ENCODE results near the gene ANOS1. TPM values are rescaled to one million over a fixed set of nuclear protein-coding genes. Genes with fewer than 3 reads are reported as not detected.
"Not testable (repeated sequence)": the region's sequence is repeated elsewhere in the genome, so short reads cannot be mapped to it uniquely, and the experiment has no call there.

Gene ANOS1
- total RNA-seq, 1 experiment from 2014 or later: not detected

DNA sequence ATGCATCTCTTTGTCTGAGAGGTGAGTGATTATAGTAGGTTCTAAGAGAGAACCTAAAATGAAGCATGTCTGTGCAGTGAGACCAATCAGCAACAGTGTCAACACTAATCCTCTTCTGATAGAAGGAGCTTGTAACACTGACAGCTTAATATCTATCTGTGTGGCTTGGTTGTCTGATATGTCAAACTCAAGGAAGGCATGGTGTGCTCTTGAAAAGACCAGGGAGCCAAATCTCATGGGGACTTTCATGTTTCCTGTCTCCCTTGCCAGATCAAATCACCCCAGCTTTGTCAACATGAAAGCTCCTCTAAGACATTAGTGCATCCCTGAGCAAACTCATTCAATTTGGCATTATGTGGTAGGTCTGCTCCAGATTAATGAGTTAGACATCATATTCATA, 95.4 kb downstream of the ANOS1 start:
- no peak for DNase-seq (ENCODE audit: extremely low read depth, low read depth)

DNA sequence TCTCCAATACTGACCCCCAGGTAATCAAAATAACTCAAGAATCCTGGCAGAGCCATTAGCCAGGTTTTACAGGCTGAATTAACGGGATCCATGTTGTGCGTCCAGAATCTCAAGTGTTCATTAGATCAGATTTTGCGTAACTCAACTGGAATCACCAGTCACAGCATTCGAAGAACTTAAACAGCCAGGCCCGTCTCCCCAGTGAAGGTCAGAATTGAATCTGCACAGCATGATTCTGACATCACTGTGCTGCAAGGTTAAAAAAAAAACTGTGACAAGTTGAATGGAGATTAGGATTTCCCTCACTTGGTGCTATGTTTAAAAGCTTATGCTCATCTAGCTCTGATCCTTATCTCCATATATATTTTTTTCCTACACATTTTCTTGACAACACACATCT, 96.1 kb downstream of the ANOS1 start:
- DNase-seq (ENCODE audit: extremely low read depth, low read depth): no peak

DNA sequence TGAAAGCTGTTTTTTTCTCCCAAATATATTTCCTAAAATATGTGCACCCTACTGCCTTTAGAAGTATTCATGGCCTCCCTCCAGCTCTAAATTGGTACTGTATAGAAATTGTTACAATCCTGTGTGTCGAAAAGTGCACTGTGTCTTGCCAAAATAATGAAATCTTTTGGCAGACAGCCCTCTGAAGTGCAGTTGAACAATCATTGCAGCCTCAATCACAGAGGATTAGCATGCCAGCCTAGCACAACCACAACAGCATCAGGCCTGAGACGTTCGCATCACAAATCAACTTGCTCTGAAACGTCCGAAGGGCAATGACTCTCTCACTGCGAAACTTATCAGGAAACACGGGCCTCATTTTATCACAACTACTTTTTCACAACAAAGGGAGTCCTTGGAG, 99.0 kb downstream of the ANOS1 start:
- DNase-seq (ENCODE audit: extremely low read depth, low read depth): no peak

DNA sequence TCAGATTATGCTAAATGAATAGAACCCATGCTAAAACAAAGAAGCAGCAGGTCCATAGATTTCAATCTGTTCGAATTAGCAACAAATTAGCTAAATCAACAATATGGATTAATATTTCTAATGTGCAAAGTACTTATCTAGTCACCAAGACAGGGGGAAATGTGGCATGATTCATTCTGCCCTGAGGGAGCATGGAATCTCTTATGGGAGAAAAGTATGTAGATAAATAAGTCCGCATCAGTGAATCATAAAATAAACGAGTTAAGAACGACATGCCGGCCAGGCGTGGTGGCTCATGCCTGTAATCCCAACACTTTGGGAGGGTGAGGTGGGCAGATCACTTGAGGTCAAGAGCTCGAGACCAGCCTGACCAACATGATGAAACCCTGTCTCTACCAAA, 102.1 kb downstream of the ANOS1 start:
- DNase-seq (ENCODE audit: extremely low read depth, low read depth): no peak

DNA sequence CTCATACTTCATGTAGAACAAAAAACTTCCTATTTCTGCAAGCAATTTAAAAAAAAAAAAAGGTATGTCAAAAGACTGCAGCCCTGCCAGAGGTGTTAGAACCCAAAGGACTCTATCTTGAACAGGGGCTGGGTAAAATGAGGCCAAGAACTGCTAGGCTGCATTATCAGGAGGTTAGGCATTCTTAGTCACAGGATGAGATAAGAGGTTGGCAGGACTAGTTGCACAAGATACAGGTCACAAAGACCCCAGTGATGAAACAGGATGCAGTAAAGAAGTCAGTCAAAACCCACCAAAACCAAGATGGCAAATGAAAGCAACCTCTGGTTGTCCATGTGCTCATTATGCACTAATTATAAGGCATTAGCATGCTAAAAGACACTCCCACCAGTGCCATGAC, 104.1 kb downstream of the ANOS1 start:
- no peak for DNase-seq (ENCODE audit: extremely low read depth, low read depth)

DNA sequence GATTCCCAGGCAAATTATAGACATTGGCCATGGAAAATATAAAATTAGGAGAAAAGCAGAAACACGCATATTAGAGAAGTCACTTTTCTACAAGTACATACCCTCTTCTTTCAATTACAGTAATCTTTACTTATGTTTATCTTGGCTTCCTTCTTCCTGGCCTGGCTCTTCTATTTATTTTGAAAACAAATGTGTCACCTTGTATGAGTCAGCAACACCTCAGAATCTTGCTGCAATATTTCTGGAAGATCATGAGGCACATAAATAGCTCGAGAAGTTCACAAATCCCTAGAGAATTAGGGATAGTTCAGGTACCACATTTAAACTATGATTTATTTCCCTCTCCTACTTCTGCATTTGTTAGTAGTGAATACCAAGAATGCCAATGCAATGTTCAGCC, 124.6 kb downstream of the ANOS1 start:
- peak; percentile 11 for DNase-seq (ENCODE audit: extremely low read depth, low read depth)

DNA sequence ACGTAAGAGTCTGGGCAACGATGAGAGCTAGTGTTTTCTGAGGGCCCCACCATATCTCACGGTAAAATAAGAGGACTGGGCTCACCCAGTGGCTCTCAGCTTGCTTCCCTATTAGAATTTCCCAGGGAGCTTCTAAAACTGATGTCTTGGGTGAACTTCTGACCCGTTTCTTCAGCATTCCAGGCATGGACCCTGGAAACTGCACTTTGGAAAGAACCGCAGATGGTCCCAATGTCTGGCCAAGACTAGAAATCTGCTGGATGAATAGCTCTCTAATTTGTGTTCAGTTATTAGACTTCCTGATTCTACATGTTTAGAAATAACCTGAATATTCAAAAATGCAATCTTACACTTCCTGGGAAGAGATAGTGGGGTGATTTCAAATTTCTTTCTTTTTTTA, 127.8 kb downstream of the ANOS1 start:
- no peak for DNase-seq (ENCODE audit: extremely low read depth, low read depth)

DNA sequence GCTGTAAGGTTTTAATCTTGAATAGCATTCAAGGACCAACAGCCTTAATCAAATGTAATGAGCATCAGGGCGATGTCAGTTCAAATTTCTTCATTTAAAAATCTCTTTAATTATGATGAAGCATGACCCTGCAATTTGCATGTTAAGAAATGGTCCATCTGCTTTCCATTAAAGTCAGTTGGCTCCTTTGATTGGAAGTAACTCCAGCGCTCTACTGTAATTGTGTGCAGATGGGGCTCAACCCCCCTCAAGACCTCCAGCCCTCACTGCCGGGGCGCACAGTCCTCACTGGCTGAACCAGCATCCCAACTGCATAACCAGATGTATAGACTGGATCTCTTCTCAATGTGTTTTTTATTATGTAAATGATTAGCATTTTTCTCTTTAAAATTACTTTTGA, 140.4 kb downstream of the ANOS1 start:
- no peak for DNase-seq (ENCODE audit: extremely low read depth, low read depth)

DNA sequence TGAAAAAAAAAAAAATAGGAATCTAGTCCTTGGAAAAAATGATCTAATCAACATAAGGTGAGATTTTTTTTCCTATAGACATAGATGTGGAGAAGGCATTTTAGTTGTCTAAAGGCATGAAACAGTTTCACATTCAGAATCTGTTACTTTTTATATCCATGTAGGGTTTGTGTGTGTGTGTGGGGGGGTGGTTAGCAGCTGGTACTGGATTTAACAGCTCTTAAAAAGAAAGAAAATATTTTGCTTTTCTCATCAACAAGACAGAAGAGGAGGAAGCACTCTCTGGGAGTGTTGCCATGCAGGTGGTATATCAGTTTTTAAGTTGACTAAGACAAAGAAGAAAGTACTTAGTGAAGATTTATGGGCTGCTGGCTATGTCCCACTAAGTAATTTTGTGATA, 145.0 kb downstream of the ANOS1 start:
- no peak for DNase-seq (ENCODE audit: extremely low read depth, low read depth)

DNA sequence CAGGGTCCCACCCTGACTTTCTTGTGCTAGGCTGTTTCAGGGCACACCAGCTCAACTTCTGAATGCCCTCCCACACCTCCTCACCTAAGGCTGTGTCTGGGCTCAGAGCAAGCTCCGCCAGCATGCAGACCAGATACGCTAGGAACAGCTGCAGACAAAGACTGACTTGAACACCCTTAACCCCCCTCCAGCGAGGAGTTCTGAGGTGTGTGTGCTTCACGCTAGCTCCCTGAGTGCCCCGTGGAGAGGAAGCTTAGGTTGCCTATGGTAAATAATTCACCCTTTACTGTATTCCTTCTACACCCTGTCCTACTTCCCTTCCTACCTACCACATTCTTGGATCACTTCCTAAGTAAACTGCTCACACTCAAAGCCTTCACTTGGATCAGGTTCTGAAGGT, 152.3 kb downstream of the ANOS1 start:
- DNase-seq (ENCODE audit: extremely low read depth, low read depth): no peak

DNA sequence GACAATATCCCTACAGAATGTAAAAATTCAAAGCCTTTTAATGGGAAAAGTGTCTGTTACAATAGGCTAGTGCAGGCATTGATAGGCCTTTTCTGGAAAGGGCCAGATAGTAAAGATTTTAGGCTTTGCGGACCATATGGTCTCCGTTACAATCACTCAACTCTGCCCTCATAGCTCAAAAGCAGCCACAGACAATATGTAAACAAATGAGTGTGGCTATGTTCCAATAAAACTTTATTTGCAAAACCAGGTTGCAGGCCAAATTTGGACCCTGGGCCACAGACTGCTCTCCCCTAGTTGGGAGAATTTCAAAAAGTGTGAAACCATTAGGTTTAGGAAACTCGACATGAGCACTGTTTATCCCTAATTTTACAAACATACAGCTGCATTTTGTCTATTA, 155.1 kb downstream of the ANOS1 start:
- DNase-seq (ENCODE audit: extremely low read depth, low read depth): no peak

DNA sequence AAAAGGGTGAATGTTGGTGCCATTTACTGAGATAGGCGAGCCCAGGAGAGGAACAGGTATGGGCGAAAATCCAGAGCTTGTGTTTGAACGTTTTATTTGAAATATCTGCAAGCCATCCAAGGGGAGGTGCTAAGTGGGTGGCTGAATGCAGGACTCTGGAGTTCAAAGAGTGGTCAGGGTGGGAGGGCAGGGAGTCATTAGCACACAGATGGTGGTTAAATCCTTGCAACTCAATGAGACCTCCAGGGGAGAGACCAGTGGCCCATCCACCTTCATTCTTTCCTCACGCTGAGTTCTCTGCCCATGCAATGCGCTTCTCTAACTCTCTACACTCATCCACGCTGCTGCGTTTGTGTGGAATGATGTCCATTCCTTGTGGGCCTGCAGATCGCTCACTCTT, 166.2 kb downstream of the ANOS1 start:
- DNase-seq (ENCODE audit: extremely low read depth, low read depth): no peak

DNA sequence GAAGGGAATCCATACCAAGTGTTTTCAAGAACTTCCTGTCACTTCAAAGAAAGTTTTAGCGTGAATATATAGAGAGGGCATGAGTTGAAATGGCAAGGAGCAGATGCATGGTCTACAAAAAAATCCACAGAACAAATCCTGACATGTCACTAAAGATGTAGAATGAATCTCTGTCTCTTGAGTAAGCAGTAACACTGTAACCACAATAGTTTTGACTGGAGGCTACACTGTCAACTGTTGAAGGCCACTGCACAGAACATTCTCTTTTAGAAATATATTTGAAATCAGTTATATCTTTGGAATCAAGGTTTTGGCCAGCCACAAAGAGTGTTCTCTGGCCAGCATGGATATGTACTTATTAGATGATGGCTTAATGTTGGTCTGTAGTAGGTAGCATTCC, 183.5 kb downstream of the ANOS1 start:
- DNase-seq (ENCODE audit: extremely low read depth, low read depth): no peak

DNA sequence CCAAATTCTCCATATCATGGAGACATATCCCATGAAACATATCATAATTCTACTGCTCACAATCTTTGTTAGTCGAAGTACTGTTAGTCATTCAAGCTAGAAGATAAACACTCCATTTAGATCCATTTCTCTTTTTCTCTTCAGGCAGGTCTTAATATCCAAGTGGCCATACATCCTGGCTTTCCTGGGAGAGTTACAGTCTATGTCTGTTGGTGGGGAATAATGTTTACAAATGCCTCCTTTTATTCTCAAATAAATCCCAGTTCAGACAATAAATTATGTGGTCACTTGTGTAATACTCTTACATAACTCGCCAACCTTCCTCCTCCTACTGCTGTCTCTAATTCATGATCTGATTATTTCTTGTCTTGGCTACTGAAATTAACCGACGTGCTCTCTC, 185.2 kb downstream of the ANOS1 start:
- DNase-seq (ENCODE audit: extremely low read depth, low read depth): no peak

DNA sequence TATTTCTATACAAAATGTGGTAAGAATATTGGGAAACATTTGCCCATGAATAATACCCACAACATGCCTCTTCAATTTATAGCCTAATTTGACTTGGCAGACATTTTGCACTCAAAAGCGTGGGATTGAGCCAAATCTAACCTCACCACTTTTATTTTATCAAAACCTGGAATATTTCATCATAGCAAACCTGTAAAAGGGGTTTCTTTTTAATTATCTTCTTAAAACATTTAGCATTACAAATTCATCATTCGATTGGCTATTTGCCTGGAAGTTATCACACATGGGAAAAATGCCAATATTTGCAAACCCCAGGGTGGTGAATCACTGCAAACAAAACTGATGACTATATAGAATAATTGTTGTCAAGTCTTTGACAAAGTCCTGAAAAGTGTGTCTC, 211.1 kb downstream of the ANOS1 start:
- DNase-seq (ENCODE audit: extremely low read depth, low read depth): no peak

DNA sequence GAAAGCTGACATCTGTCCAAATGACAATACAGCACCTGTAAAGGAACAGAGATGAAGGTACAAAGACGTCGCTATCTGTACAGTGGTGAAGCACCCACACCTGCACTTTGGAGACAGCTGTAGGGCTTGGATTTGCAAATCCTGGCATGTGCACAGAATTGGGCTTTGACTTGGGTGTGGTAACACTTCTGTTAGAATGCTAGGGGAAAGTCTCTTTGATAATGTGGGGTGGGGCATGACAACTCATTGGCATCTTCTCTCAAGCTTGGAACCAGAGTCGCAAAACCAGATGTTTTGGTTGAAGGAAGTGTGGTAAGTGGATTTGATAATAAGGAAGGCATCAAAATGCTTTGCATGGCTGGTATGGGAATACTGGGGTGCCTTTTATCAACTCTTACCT, 211.8 kb downstream of the ANOS1 start:
- DNase-seq (ENCODE audit: extremely low read depth, low read depth): no peak

DNA sequence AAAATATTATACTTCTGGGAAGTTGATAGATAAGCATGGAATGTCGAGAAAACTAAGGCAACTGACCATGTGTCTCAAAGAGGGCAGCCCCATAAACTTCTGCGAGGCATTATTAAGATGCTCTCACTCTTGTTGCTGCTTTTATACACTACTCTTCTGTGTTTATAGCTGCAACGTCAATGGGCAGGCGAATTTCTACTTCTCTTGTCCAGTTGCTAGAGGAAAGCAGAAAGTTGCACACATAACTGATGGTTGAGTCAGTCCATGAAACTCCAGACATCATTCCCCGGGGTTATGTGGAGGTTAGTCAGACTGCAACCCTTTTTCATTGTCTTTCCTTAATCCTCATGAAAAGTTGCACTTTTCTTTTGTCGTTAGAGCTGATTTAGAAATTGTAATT, 227.5 kb downstream of the ANOS1 start:
- no peak for DNase-seq (ENCODE audit: extremely low read depth, low read depth)

DNA sequence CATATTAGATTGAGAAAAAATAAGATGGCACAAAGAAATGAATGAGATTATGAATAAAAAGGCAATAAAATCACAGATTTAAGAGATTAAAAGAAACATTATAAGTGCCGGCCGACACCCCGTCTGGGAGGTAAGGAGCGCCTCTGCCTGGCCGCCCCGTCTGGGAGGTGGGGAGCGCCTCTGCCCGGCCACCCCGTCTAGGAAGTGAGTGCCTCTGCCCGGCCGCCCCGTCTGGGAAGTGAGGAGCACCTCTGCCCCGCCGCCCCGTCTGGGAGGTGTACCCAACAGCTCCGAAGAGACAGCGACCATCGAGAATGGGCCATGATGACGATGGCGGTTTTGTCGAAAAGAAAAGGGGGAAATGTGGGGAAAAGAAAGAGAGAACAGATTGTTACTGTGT, 229.8 kb downstream of the ANOS1 start:
- DNase-seq (ENCODE audit: extremely low read depth, low read depth): not testable (repeated sequence)

DNA sequence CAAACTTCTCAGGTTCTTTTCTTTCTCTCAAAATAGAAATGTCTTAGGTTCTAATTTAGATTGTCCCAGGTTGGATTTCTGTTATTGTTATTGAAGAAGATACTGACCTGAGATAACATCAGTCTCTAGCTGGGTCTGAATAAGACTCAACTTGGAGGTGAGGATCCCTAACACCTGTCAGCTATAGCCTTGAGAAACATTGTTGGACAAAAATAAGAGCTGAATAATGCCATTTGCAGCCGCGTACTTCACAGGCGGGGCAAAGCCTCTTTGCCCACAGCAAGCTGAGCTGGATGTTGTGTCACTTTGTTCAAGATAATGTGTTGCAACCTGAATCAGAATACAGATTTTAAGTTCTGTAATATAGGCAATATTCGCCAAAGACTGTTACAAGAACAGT, 231.7 kb downstream of the ANOS1 start:
- no peak for DNase-seq (ENCODE audit: extremely low read depth, low read depth)

DNA sequence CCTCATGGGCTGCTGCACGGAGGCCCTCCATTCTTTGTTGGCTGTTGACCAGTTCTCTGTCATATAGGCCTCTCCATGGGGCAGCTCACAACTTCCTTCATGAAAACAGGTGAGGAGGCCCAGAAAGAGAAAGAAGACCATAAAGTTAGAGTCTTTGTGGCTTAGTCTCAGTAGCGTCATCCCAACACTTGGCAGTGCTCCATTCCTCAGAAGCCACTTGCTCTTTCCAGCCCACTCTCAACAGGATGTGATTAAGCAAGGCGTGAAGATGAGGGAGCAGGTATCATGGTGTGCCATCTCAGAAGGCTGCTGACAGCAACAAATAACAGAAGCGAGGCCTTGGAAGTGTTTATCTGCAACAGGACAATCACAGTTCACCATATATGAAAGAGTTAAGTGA, 236.9 kb downstream of the ANOS1 start:
- not testable (repeated sequence) for DNase-seq (ENCODE audit: extremely low read depth, low read depth)

DNA sequence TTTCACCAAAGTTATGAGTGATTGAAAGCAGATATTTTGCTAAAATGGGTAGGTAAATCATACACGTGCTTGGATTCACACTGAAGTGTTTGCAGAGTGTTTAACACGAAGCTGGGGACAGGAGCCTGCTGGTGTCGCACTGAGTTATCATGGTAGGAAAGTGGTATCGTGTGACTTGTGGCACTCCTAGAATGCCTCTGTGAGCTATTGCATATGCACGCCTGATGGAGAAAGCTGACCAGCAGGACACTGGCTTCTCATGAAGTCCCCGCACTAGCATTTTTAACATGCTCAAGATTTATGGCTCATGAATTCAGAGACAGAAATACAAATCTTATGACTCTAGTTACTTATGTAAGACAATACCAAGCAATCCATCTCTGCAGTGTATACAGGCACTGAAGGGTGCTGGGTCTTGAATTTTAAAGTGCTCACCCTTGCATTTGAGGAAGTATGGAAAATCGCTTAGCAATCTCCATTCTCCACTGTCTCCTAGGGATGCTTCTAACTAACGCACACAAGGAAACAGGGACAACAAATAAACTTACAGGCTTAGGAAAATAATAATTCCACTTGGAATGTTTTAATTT, 247.5 kb downstream of the ANOS1 start:
- DNase-seq (ENCODE audit: extremely low read depth, low read depth): no peak
